Prostate gland (tissue), 2 donors: Measurements from ENCODE around the gene KDELR1.

Source experiments
- CTCF ChIP-seq, 4 experiments: fragments of 200-600 bp in 2 of 4; fragments of 450-650 bp in 2 of 4; sonication (generic) in 2 of 4; IDR thresholded peaks; 1 replicate in 3 of 4; 2 replicates in 1 of 4; pipeline ENCODE4 v1.5.1; 2016 to 2019; ENCODE audit warnings: antibody characterized with exemption in 4 of 4, mild to moderate bottlenecking in 2 of 4, moderate library complexity in 2 of 4
- POLR2A ChIP-seq: fragments of 450-650 bp; IDR thresholded peaks from one replicate; pipeline ENCODE4 v1.6.1; 2016; ENCODE audit warnings: antibody characterized with exemption, mild to moderate bottlenecking

GRCh38 chr19:48433337-48433736 lies 42.0 kb upstream of the KDELR1 start:
- TF ChIP-seq CTCF (IDR thresholded peaks at IDR 0.05) (no peak), POLR2A (no peak)
